ENCODE data around the gene ZFAND2A. TPM values are rescaled to one million over a fixed set of nuclear protein-coding genes. Genes with fewer than 3 reads are reported as not detected.
A peak's percentile ranks its signal among the peaks of the same experiment; 100 is the strongest.
"Not testable (repeated sequence)": the region's sequence is repeated elsewhere in the genome, so short reads cannot be mapped to it uniquely, and the experiment has no call there.

The ZFAND2A gene
- total RNA-seq, 1 experiment from 2014 or later = 71.8 TPM

DNA sequence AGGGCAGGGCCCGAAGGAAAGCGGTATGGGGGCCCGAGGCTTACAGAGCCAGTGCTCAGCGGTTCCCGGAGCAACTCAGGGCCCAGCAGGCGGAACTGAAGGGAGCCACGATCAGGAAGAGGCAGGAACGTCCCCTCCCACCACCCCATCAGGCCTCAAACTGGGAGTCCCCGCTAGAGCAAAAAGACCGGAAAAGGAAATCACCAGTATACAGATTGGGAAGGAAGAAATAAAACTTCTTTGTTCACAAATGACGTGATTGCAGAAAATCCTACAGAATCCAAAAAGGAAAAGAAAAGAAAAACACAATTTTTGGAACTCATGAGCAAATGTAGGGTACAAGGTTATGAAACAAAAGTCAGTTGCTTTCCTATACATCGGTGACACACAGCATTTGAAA lies 21.6 kb upstream of the ZFAND2A start:
- H3K9me3 ChIP-seq = peaks cover 7% of the 10 kb centered on the region
- H3K27me3 ChIP-seq = 0 out of 2 replicates have a peak, but pooled peaks cover 3% of the 10 kb centered on the region
- H3K4me3 ChIP-seq = no peak overlapping the region
- H3K36me3 ChIP-seq = no peaks in the 10 kb centered on the region
- no peak for DNase-seq

DNA sequence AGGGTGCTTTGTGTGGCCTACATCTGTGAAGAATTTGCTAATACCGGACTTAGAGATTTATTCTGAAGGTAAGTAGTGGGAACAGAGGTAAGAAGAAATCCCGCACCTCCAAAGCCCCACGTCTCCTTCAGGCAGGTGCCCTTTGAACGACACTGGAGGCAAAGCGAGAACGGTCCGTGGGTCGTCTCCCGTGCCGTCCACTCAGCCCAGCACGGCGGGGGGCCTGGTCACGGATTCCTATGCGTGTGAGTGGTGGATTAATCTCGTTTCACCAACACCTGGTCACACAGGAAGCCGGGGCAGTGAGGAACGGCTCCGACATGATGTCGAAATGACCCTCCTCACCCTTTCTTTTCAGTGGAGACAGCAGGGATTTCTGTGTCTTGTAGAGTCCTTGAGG lies 21.0 kb upstream of the ZFAND2A start:
- Histone ChIP-seq H3K9me3 (peaks cover 7% of the 10 kb centered on the region), H3K36me3 (no peaks in the 10 kb centered on the region), H3K27me3 (no peaks in the 10 kb centered on the region), H3K4me3 (no peak overlapping the region)
- DNase-seq = no peak

GRCh38 chr7:1176891-1177373 lies 16.9 kb upstream of the ZFAND2A start:
- DNase-seq = peak; percentile 66

DNA sequence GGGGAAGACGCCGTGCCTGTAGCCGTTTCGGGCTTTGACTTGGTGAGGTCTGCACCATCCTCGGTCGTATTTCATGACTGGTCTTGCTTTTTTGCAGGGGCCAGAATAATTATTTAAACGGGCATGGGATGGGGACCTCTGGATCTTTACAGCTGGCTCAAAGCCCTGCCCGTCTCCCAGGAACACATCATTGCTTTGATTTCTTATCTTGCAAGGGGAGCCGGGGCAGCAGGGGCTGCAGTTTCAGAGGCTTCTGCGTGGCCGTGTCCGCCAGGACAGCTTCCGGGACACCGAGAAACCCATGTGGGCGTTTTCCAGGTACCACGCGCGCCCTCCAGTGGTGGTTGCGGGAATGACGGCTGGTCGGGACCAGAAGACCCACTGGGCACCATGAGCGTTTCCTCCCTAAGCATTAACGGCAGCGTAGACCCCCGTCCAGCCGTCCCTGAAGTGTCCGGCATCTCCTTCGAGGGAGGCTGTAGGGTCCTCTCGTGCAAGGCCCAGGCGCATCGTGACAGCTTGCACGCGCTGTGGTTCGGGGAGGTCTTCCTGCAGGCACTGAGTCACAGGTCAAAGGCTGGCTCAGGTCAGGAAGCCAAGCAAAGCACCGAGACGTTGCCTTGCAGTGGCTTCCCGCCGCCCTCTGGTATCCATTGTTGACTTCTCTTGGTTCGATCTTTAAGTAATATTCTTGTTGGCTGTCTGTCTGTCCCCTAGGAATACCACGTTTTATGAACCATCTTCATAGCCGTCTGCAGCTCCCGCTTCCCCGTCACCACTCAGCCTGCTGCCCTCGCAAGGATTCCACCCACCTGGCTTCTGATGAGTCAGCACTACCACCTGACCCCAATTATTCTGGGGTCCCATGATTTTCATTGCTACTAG lies 16.2 kb upstream of the ZFAND2A start:
- Histone ChIP-seq H3K27me3 (no peaks in the 10 kb centered on the region), H3K4me3 (peak overlapping the region; percentile 19), H3K9me3 (peaks cover 10% of the 10 kb centered on the region), H3K36me3 (no peaks in the 10 kb centered on the region)
- peak; percentile 76 for DNase-seq

More at GRCh38 chr7:1176891-1177373, 16.9 kb upstream of the ZFAND2A start:
- Histone ChIP-seq H3K27me3 (no peaks in the 10 kb centered on the region), H3K36me3 (no peaks in the 10 kb centered on the region), H3K9me3 (peaks cover 7% of the 10 kb centered on the region), H3K4me3 (no peak overlapping the region)

DNA sequence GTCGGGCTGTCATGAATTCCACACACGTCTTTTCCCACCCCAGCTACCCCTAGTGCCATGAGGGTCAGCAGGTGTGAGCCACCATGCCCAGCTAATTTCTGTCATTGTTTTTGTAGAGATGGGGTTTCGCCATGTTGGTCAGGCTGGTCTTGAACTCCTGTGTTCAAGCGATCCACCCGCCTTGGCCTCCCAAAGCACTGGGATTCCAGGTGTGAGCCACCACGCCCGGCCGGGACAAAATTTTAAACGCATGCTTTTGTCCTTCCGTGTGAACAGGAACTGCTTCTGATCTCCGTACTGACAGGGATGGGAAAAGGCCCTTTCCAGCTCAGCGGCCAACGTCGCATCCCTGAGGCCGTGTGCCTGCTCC lies 15.6 kb upstream of the ZFAND2A start:
- H3K4me3 ChIP-seq = no peak overlapping the region; the same call in 1 of the 2 replicates
- no peaks in the 10 kb centered on the region for H3K36me3 ChIP-seq
- no peak for DNase-seq
- H3K27me3 ChIP-seq = no peaks in the 10 kb centered on the region
- H3K9me3 ChIP-seq = peaks cover 12% of the 10 kb centered on the region

GRCh38 chr7:1174881-1175596 lies 15.0 kb upstream of the ZFAND2A start:
- no peaks in the 10 kb centered on the region for H3K27me3 ChIP-seq
- DNase-seq = no peak
- H3K36me3 ChIP-seq = no peaks in the 10 kb centered on the region
- H3K9me3 ChIP-seq = peaks cover 12% of the 10 kb centered on the region
- no peak overlapping the region for H3K4me3 ChIP-seq

- H3K9me3 ChIP-seq = peaks cover 12% of the 10 kb centered on the region
- DNase-seq = no peak
- H3K4me3 ChIP-seq = no peak overlapping the region
- H3K27me3 ChIP-seq = no peaks in the 10 kb centered on the region
- no peaks in the 10 kb centered on the region for H3K36me3 ChIP-seq
Measured at GRCh38 chr7:1174002-1174401, 14.0 kb upstream of the ZFAND2A start.

DNA sequence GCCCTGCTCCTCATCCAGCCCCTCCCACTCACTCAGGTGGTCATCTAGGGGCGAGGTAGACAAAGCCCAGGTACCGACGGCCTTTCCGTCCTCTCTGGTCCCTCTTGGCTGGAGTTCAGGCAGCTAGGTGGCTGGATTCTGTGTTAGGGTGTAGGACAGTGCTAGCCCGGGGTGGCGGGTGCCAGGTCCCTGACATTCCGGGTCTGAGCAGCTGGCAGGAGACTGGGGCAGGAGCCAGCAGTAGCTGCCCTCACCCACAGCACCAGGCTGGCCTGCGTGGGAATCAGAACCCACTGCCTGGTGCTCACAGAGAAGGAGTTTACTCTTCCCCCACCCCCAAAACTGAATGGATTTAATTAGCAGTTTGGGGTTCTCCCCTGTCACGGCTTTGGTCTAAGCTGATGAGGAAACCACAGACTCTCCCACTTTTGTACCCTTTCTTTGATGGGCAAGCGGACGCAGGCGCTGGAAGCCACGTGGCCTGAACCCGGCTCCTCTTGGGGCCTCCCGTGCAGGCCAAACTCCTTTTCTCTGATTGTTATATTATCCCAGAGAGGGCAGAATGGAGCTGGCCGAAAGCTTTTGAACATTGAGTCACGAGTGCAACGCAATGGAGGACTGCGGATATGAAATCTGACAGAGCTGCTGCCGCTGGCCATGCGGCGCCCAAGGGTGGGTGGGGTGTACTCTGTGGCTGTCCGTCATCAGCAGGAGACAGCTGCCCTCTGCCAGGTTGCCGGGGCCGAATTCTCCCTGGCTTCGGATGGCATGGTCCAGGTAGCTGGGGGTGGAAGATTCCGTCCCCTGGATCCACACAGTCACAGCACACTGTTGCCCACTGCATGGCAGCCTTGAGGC lies 12.9 kb upstream of the ZFAND2A start:
- H3K27me3 ChIP-seq = no peaks in the 10 kb centered on the region
- no peaks in the 10 kb centered on the region for H3K36me3 ChIP-seq
- no peak overlapping the region for H3K4me3 ChIP-seq
- no peak for DNase-seq
- peaks cover 6% of the 10 kb centered on the region for H3K9me3 ChIP-seq

DNA sequence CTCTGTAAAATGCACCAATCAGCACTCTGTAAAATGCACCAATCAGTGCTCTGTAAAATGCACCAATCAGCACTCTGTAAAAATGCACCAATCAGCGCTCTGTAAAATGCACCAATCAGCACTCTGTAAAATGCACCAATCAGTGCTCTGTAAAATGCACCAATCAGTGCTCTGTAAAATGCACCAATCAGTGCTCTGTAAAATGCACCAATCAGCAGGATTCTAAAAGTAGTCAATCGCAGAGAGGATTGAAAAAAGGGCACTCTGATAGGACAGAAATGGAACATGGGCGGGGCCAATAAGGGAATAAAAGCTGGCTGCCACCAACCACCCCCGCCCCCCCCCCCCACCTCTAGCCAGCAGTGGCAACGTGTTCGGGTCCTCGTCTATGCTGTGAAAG lies 11.5 kb upstream of the ZFAND2A start:
- not testable (repeated sequence) for H3K9me3 ChIP-seq, H3K4me3 ChIP-seq, DNase-seq, H3K36me3 ChIP-seq, H3K27me3 ChIP-seq

DNA sequence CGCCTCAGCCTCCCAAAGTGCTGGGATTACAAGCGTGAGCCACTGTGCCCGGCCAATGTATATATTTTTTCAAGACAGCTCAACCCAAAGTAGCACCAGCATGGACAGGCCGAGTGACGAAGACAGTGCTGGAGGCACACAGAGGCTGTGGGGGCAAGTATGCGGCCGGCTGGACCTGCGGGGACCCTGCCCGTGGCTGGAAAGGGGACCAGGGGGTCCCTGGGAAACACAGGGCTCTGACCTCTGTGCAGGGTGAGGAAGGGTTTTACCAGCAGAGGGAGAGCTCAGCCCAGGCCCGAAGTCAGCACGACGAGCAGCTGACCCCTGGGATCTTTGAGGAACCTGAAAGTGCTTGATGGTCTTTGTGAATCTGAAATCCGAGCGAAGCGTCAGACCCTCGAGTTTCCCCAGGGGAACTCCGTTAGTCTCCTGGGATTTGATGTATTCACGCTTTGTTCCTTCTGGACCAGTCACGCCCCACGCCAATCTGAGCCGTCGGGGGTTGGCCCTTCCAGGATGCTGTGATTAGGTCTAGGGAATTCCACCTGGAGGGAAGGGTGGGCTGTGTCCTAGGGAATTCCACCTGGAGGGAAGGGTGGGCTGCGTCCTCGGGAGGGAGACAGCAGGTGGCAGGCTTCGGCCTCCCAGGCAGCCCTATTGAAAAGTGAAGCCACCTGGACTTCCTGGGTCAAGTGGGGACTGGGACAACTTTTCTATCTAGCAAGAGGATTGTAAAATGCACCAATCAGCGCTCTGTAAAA lies 10.9 kb upstream of the ZFAND2A start:
- no peak overlapping the region for H3K4me3 ChIP-seq
- H3K36me3 ChIP-seq = no peaks in the 10 kb centered on the region
- H3K27me3 ChIP-seq = no peaks in the 10 kb centered on the region
- no peak for DNase-seq
- peaks cover 5% of the 10 kb centered on the region; the same call in 1 of the 2 replicates for H3K9me3 ChIP-seq

GRCh38 chr7:1169409-1170368 lies 9.7 kb upstream of the ZFAND2A start:
- no peaks in the 10 kb centered on the region for H3K27me3 ChIP-seq
- H3K36me3 ChIP-seq = peaks cover 3% of the 10 kb centered on the region; the same call in 1 of the 2 replicates
- H3K9me3 ChIP-seq = peaks cover 5% of the 10 kb centered on the region; the same call in 1 of the 2 replicates
- DNase-seq = peak; percentile 79
- H3K4me3 ChIP-seq = peak overlapping the region; percentile 60

- Histone ChIP-seq H3K27me3 (no peaks in the 10 kb centered on the region), H3K4me3 (no peak overlapping the region), H3K36me3 (peaks cover 4% of the 10 kb centered on the region), H3K9me3 (peaks cover 5% of the 10 kb centered on the region; the same call in 1 of the 2 replicates)
- DNase-seq = no peak
Measured at GRCh38 chr7:1168422-1168821, 8.4 kb upstream of the ZFAND2A start.

DNA sequence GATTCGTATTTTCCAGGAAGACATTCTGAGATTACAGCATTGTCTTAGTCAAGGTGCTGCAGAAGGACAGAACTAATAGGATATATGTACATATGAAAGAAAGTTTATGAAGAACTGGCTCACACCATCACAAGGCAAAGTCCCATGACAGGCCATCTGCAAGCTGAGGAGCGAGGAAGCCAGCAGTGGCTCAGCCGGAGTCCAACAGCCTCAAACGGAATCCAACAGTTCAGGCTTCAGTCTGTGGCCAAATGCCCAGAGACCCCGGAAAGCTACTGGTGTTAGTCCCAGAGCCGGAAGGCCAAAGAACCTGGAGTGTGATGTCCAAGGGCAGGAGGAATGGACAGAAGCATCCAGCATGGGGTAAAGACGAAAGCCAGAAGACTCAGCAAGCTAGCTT lies 4.4 kb upstream of the ZFAND2A start:
- H3K27me3 ChIP-seq = no peaks in the 10 kb centered on the region
- H3K36me3 ChIP-seq = peaks cover 15% of the 10 kb centered on the region
- no peaks in the 10 kb centered on the region for H3K9me3 ChIP-seq
- no peak for DNase-seq
- no peak overlapping the region for H3K4me3 ChIP-seq

DNA sequence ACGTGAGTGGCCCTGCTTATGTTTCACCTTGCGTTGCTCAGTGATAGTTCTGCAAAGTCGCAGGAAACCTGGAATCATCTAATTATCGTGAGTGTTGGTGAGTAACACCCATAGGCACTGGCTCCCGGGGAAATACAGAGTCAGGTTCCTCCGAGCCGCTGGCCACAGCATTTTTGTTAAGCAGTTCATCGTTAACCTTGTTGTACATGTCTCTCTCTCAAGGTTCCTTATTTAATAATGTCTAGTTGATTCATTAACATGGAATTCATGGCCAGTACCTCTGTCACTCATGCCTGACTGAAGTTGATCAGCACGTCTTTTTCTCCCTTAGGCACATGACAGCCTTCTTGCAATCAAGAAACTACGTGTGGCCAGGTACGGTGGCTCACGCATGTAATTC lies 3.1 kb upstream of the ZFAND2A start:
- Histone ChIP-seq H3K36me3 (peaks cover 16% of the 10 kb centered on the region), H3K27me3 (no peaks in the 10 kb centered on the region), H3K4me3 (no peak overlapping the region), H3K9me3 (no peaks in the 10 kb centered on the region)
- DNase-seq = no peak

- Histone ChIP-seq H3K4me3 (peak overlapping the region; percentile 97), H3K27me3 (no peaks in the 10 kb centered on the region), H3K9me3 (no peaks in the 10 kb centered on the region), H3K36me3 (peaks cover 36% of the 10 kb centered on the region)
- DNase-seq = peak; percentile 73
Measured at GRCh38 chr7:1160670-1161021, 650 bp upstream of the ZFAND2A start.
